ENCODE data around the gene TUBGCP3. TPM values are rescaled to one million over a fixed set of nuclear protein-coding genes. Genes with fewer than 3 reads are reported as not detected.

The TUBGCP3 gene
- total and polyA plus RNA-seq, 2 donors (not counting 1 experiment from before 2014, with no cell fraction given), result 30.6 to 65.1 TPM

- Histone ChIP-seq H3K79me2 (ENCODE audit: control insufficient read depth, insufficient read depth, low read length) (no peaks in the 10 kb centered on the region), H3K4me1 (ENCODE audit: control insufficient read depth in 2 of 2, insufficient read depth in 2 of 2, low read length in 2 of 2) (no peaks in the 10 kb centered on the region), H3K9ac (ENCODE audit: low read length) (no peak overlapping the region), H4K20me1 (ENCODE audit: control insufficient read depth, insufficient read depth, low read length, poor library complexity, severe bottlenecking) (no peaks in the 10 kb centered on the region), H3K4me3 (ENCODE audit: control extremely low read depth in 1 of 5, extremely low read depth in 1 of 5, insufficient read depth in 1 of 5, low read depth in 2 of 5, low read length in 4 of 5) (no peak overlapping the region), H3K36me3 (replicated peaks in 1 of 2; ENCODE audit: control extremely low read depth in 1 of 2, control insufficient read depth in 1 of 2, extremely low read depth in 1 of 2, insufficient read depth in 2 of 2, low read length in 1 of 2) (no peaks in the 10 kb centered on the region), H3K4me2 (replicated peaks; ENCODE audit: low read depth, low read length, poor library complexity, severe bottlenecking) (no peak overlapping the region), H3K27ac (ENCODE audit: low read length in 2 of 2) (no peak overlapping the region), H3K9me3 (ENCODE audit: control extremely low read depth in 1 of 3, control insufficient read depth in 2 of 3, insufficient read depth in 1 of 3, low read length in 2 of 3) (peaks cover 0 to 8% (median 0%) of the 10 kb centered on the region in 3 donors), H3K27me3 (replicated peaks in 1 of 4; ENCODE audit: control extremely low read depth in 1 of 4, control insufficient read depth in 3 of 4, insufficient read depth in 4 of 4, low read length in 3 of 4) (peaks cover 0 to 8% (median 0%) of the 10 kb centered on the region in 4 experiments), H2AFZ (ENCODE audit: insufficient read depth, low read depth, low read length, poor library complexity, severe bottlenecking) (no peak overlapping the region)
- peaks cover 17% of the 10 kb centered on the region for H3K27me3 Mint-ChIP-seq
- ChIA-PET CTCF (no interaction called here), POLR2A (no interaction called here)
- H3K4me3 Mint-ChIP-seq, result no peak overlapping the region
- ATAC-seq (ENCODE audit: low read depth), result no peak
- no peaks in the 10 kb centered on the region for H3K9me3 Mint-ChIP-seq (ENCODE audit: insufficient read depth)
- no peak for DNase-seq
- no peak for TF ChIP-seq CTCF (IDR thresholded peaks at IDR 0.05)
- TF ChIP-seq EZH2 (IDR thresholded peaks at IDR 0.05; ENCODE audit: borderline replicate concordance, insufficient read depth, low read depth, low read length, poor library complexity, severe bottlenecking), result no peak
- intact Hi-C loops (cut with micrococcal nuclease), result no loop called here
- no peak overlapping the region for H3K27ac Mint-ChIP-seq
- WGBS (ENCODE audit: insufficient coverage), result 75% methylated on average over 23 of the region's 31 CpGs
- H3K4me1 Mint-ChIP-seq, result no peaks in the 10 kb centered on the region
Observed at GRCh38 chr13:112445411-112446271, 142.3 kb downstream of the TUBGCP3 start.

Measured in B cell (primary cell).